K562 (cell line): ENCODE measurements around the gene SLC32A1. TPM values are rescaled to one million over a fixed set of nuclear protein-coding genes. Genes with fewer than 3 reads are reported as not detected.

Experiments
- ATAC-seq: fragments of 200-7000 bp; cut with Tn5 transposase; 3 replicates; pipeline ENCODE4 v1.9.1; 2020; ENCODE audit warnings: moderate library complexity
- BruUV-seq: library from RNA; stranded (reverse); fragments of 400-500 nt; replicated peaks from 2 replicates; lab custom pipeline; 2021; lab: Mats Ljungman, UMichigan
- CTCF ChIA-PET: fragments of 300-600 bp; formaldehyde crosslinking; extraction: SDS; loops from one replicate; lab custom pipeline; 2021; ENCODE audit warnings: low intra/inter-chr PET ratio; lab: Yijun Ruan, JAX
- POLR2A ChIA-PET: fragments of 300-600, 350-650 bp; sonication (Branson Sonifier 250); formaldehyde crosslinking; extraction: SDS; loops from one replicate; lab custom pipeline; 2021; ENCODE audit warnings: antibody characterized with exemption, inconsistent platforms; lab: Yijun Ruan, JAX
- DNase-seq, 4 experiments: peaks; one replicate each; pipeline versions ENCODE4 v3.0.0 to v3.0.0-alpha.2; 2011 to 2018; ENCODE audit warnings: low spot score in 3 of 4, mixed read lengths in 3 of 4; ENCODE audit errors: extremely low read depth in 1 of 4
- FAIRE-seq: peaks from 2 replicates; lab custom pipeline; 2011; peaks lifted over from hg19 to GRCh38; lab: Jason Lieb, UNC
- H2AFZ ChIP-seq: 2 replicates; pipeline ENCODE4 v1.6.0; 2011; ENCODE audit warnings: low read depth, low read length, control low read depth, inconsistent platforms
- H3K27ac ChIP-seq: fragments of 200-600 bp; 3 replicates; pipeline ENCODE4 v1.8.0; 2011; ENCODE audit warnings: low read depth, mild to moderate bottlenecking, control low read depth, inconsistent platforms, low read length, moderate library complexity, mixed read lengths; ENCODE audit errors: extremely low read depth
- H3K27me3 ChIP-seq, 2 experiments: fragments of 300-600 bp in 1 of 2; 2 replicates in 1 of 2; 3 replicates in 1 of 2; pipeline versions ENCODE4 v1.6.0 to v1.8.0; 2011; ENCODE audit warnings: inconsistent platforms in 2 of 2, low read length in 2 of 2, mild to moderate bottlenecking in 1 of 2, mixed read lengths in 1 of 2, moderate library complexity in 1 of 2; ENCODE audit not compliant: control insufficient read depth in 2 of 2, insufficient read depth in 2 of 2
- H3K36me3 ChIP-seq: fragments of 300-600 bp; 3 replicates; pipeline ENCODE4 v1.8.0; 2011; ENCODE audit warnings: mild to moderate bottlenecking, low read length, inconsistent platforms; ENCODE audit not compliant: control insufficient read depth, insufficient read depth
- H3K4me1 ChIP-seq, 2 experiments: fragments of 200-600 bp in 1 of 2; replicated peaks in 1 of 2; 2 replicates in 1 of 2; 3 replicates in 1 of 2; pipeline versions ENCODE4 v1.5.1 to v1.8.0; 2011; ENCODE audit warnings: inconsistent platforms in 2 of 2, low read length in 2 of 2, mild to moderate bottlenecking in 1 of 2, mixed read lengths in 1 of 2, moderate library complexity in 1 of 2; ENCODE audit not compliant: control insufficient read depth in 2 of 2, insufficient read depth in 2 of 2
- H3K4me2 ChIP-seq: 2 replicates; pipeline ENCODE4 v1.6.1; 2011; ENCODE audit warnings: low read length, control low read depth, inconsistent platforms, mixed read lengths; ENCODE audit not compliant: insufficient read depth
- H3K4me3 ChIP-seq: fragments of 200-600 bp; sonication (generic), shearing (Covaris generic); 2 replicates; pipeline ENCODE4 v1.5.1; 2016; ENCODE audit warnings: control low read depth, inconsistent platforms
- H3K79me2 ChIP-seq: fragments of 200-600 bp; 3 replicates; pipeline ENCODE4 v1.8.0; 2011; ENCODE audit warnings: low read length, inconsistent platforms; ENCODE audit not compliant: control insufficient read depth, insufficient read depth
- H3K9ac ChIP-seq, 2 experiments: 2 replicates each; pipeline versions ENCODE4 v1.6.0 to v1.6.1; 2011; ENCODE audit warnings: low read depth in 2 of 2, low read length in 2 of 2, control low read depth in 1 of 2, inconsistent platforms in 1 of 2, mild to moderate bottlenecking in 1 of 2, mixed read lengths in 1 of 2; ENCODE audit not compliant: insufficient read depth in 1 of 2
- H3K9me1 ChIP-seq: one replicate; pipeline ENCODE4 v1.6.0; 2011; ENCODE audit warnings: inconsistent platforms, mild to moderate bottlenecking, low read length, moderate library complexity; ENCODE audit not compliant: control insufficient read depth, insufficient read depth
- H3K9me3 ChIP-seq: replicated peaks from 2 replicates; pipeline ENCODE4 v1.5.1; 2011; ENCODE audit warnings: low read depth, low read length, inconsistent platforms; ENCODE audit not compliant: control insufficient read depth, insufficient read depth
- H4K20me1 ChIP-seq: replicated peaks from 2 replicates; pipeline ENCODE4 v1.6.1; 2011; ENCODE audit warnings: low read length, inconsistent platforms, mixed read lengths; ENCODE audit not compliant: control insufficient read depth, insufficient read depth
- ASH1L ChIP-seq: fragments of 450-650 bp; IDR thresholded peaks from 2 replicates; pipeline ENCODE4 v1.6.1; 2018; ENCODE audit warnings: borderline replicate concordance, mild to moderate bottlenecking, low read depth; ENCODE audit not compliant: partially characterized antibody
- DMBX1 ChIP-seq: fragments of 250-450 bp; sonication (Bioruptor Pico); IDR thresholded peaks from 2 replicates; pipeline ENCODE4 v1.8.0; 2022; ENCODE audit warnings: inconsistent platforms, mild to moderate bottlenecking, moderate library complexity, borderline replicate concordance
- GATA2 ChIP-seq: sonication (generic); formaldehyde crosslinking; IDR thresholded peaks from 2 replicates; pipeline ENCODE4 v1.4.0; 2020; ENCODE audit warnings: mild to moderate bottlenecking, missing genetic modification reagents
- KLF10 ChIP-seq: fragments of 250-450 bp; sonication (Bioruptor Pico); IDR thresholded peaks from 2 replicates; pipeline ENCODE4 v1.6.1; 2021; ENCODE audit warnings: matching md5 sums
- NR1H2 ChIP-seq: sonication (generic); formaldehyde crosslinking; IDR thresholded peaks from 2 replicates; pipeline ENCODE4 v1.4.0; 2020; ENCODE audit warnings: mild to moderate bottlenecking, missing genetic modification reagents
- ZNF408 ChIP-seq: fragments of 250-450 bp; sonication (Bioruptor Pico); IDR thresholded peaks from 2 replicates; pipeline ENCODE4 v1.4.0; 2020; ENCODE audit warnings: low read depth, mild to moderate bottlenecking, moderate library complexity
- ZNF830 ChIP-seq: fragments of 250-450 bp; sonication (Bioruptor Pico); IDR thresholded peaks from 2 replicates; pipeline ENCODE4 v1.5.0; 2021; ENCODE audit warnings: mild to moderate bottlenecking
- whole genome bisulfite sequencing: fragments of 100-300 bp; shearing (Covaris generic); methylation state at CpG from one replicate; pipeline ENCODE4 v1.1.6; 2016; ENCODE audit warnings: low coverage, mixed read lengths; ENCODE audit not compliant: insufficient coverage; ENCODE audit errors: missing lambda C conversion rate; 5-methylcytosine and 5-hydroxymethylcytosine counted together
- in situ Hi-C: fragments of 300-500 bp; cut with MboI; formaldehyde crosslinking; loops from 4 replicates; pipeline ENCODE4 v1.15.0; 2018; ENCODE audit warnings: inconsistent platforms, mixed read lengths
- intact Hi-C: fragments of 100-400 bp; cut with micrococcal nuclease; formaldehyde crosslinking; loops from 2 replicates; pipeline ENCODE4 v1.14.2; 2022
- polyA plus RNA-seq, 8 experiments: library from polyadenylated mRNA; depleted of rRNA in 4 of 8; stranded (reverse) in 5 of 8; unstranded in 3 of 8; fragments of >200 nt; fragmentation: Nextera tagmentation in 2 of 8; fragmentation: Illumina TruSeq in 1 of 8; extraction: Ambion mirVana in 2 of 8; extraction: Trizol in 1 of 8; gene quantifications; 2 replicates each; pipeline versions ENCODE4 v1.2.1 to v1.2.3, GENCODE V29; 2011 to 2014; ENCODE audit warnings: inconsistent platforms in 1 of 8, missing spikeins in 1 of 8
- total RNA-seq, 7 experiments: library from RNA; depleted of rRNA in 6 of 7; stranded (reverse); fragments of >200 nt in 6 of 7; fragmentation: Illumina TruSeq in 2 of 7; extraction: Trizol in 2 of 7; gene quantifications; 2 replicates each; pipeline versions ENCODE4 v1.2.1 to v1.2.3, GENCODE V29; 2011 to 2021; ENCODE audit warnings: low replicate concordance in 1 of 7

The SLC32A1 gene
- total and polyA plus RNA-seq, 9 of the 15 experiments (the other 6 are each of a cell fraction or from before 2014, with no cell fraction given) = not detected

- ChIA-PET POLR2A (interaction anchor here (0.8 to 2.4 kb wide), 4 partner anchors 8 to 212 kb away, joined by 3 to 9 read pairs (median 4); no protein-coding TSS in a partner anchor), CTCF (interaction anchor here (1.1 to 3.8 kb wide), 2 partner anchors 90 to 100 kb away, joined by 3 to 19 read pairs; no protein-coding TSS in a partner anchor)
- Histone ChIP-seq H3K4me2 (peak overlapping the region; percentile 98), H3K9ac (peak overlapping the region; percentile 68 to 96), H2AFZ (peak overlapping the region; percentile 94), H3K4me1 (peaks cover 12 to 18% of the 10 kb centered on the region in 2 experiments; a peak in 4 of 5 replicates), H3K9me1 (no peaks in the 10 kb centered on the region), H3K4me3 (peak overlapping the region; percentile 89), H3K79me2 (peaks cover 20% of the 10 kb centered on the region), H3K36me3 (peaks cover 29% of the 10 kb centered on the region), H3K27me3 (no peaks in the 10 kb centered on the region), H4K20me1 (no peaks in the 10 kb centered on the region), H3K9me3 (no peaks in the 10 kb centered on the region), H3K27ac (peak overlapping the region; percentile 77)
- no peak for TF ChIP-seq ZNF408
- TF ChIP-seq GATA2 (CRISPR knock-in tag) = 0 out of 2 replicates have a peak, but pooled peaks have one; percentile 18
- in situ Hi-C loops = no loop called here
- 1% methylated on average over 10 of the region's 10 CpGs for WGBS
- intact Hi-C loops = loop anchor here (5.0 kb wide), 2 partner anchors 213 to 412 kb away; partner anchors contain the start of gene DHX35
- FAIRE-seq (peak; percentile 63), DNase-seq (peak in 2 of 4 experiments; percentile 68 to 70), ATAC-seq (peak; percentile 78)
- BruUV-seq = no TSS peak
Observed at GRCh38 chr20:38748861-38749149, 24.5 kb downstream of the SLC32A1 start.

DNA sequence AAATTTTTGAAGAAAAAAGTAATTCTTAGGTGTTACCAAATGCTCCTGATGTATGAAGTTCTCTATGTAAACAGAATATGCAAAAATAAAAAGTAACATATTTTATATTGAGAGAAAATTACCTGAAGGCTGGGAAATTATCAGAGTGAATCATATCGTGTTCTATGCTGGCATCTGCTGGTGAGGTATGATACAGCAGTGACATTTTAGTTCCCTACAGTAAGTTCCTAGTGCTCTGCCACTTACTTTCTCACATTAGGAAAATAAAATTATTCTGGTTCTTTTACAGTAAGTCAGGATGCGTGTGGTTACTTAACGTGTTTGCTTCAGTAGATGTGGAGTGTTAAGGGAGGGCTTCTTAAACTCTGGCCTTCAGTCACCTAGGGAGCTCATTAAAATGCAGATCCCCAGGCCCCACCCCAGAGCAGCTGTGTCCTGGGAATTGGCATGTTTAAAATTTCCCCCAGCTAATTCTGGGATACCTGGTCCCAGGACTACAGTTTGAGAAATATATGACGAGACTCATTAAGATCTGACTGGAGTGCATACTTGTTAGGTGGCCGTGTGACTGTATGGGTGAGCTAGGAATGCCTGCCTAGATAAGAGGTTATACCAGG, 27.2 kb downstream of the SLC32A1 start:
- POLR2A ChIA-PET = interaction anchor here (0.6 to 0.7 kb wide), 4 partner anchors 32 to 622 kb away, joined by 3 to 4 read pairs (median 3); no protein-coding TSS in a partner anchor
- Histone ChIP-seq H3K36me3 (peaks cover 52% of the 10 kb centered on the region), H2AFZ (no peak overlapping the region), H3K27me3 (no peaks in the 10 kb centered on the region), H3K4me2 (no peak overlapping the region; the same call in 1 of the 2 replicates), H3K27ac (no peak overlapping the region), H4K20me1 (no peaks in the 10 kb centered on the region), H3K79me2 (peaks cover 20% of the 10 kb centered on the region), H3K4me1 (peaks cover 12 to 18% of the 10 kb centered on the region in 2 experiments; a peak in 4 of 5 replicates), H3K9me3 (no peaks in the 10 kb centered on the region), H3K9ac (no peak overlapping the region), H3K9me1 (no peaks in the 10 kb centered on the region), H3K4me3 (no peak overlapping the region)
- ATAC-seq (no peak), DNase-seq (peak; percentile 36 to 57 (median 41)), FAIRE-seq (peak; percentile 78)
- BruUV-seq = no TSS peak
- CTCF ChIA-PET = interaction anchor here (0.5 to 3.8 kb wide), 7 partner anchors 26 to 414 kb away, joined by 3 to 40 read pairs (median 8); no protein-coding TSS in a partner anchor
- intact Hi-C loops (loop anchor here (1.0 to 10.0 kb wide), 4 partner anchors 21 to 293 kb away; no protein-coding TSS in a partner anchor), in situ Hi-C loops (no loop called here)
- WGBS = 13% methylated on average over 5 of the region's 5 CpGs
- no peak for TF ChIP-seq DMBX1 (CRISPR knock-in tag)
- TF ChIP-seq ZNF830 (CRISPR knock-in tag) = no peak
- TF ChIP-seq NR1H2 = no peak
- no peak for TF ChIP-seq KLF10 (CRISPR knock-in tag)
- TF ChIP-seq ASH1L = no peak
